A549 (cell line): ENCODE data around the gene TEX55. TPM values are rescaled to one million over a fixed set of nuclear protein-coding genes. Genes with fewer than 3 reads are reported as not detected.

ENCODE experiments used
- ATAC-seq, 2 experiments: fragments of 200-7000 bp in 1 of 2; fragments of >200 bp in 1 of 2; cut with Nextera tagmentation in 1 of 2; cut with Tn5 transposase in 1 of 2; 3 replicates each; pipeline versions ENCODE4 v1.8.0 to v1.9.1; 2018 to 2020; ENCODE audit warnings: mild to moderate bottlenecking in 1 of 2, moderate library complexity in 1 of 2
- CTCF ChIA-PET: fragments of 300-600 bp; sonication (Branson Sonifier 250); formaldehyde crosslinking; extraction: SDS; loops from one replicate; lab custom pipeline; 2021; ENCODE audit warnings: antibody characterized with exemption, inconsistent platforms; lab: Yijun Ruan, JAX
- POLR2A ChIA-PET: fragments of 350-600 bp; formaldehyde crosslinking; extraction: SDS; loops from one replicate; lab custom pipeline; 2021; ENCODE audit warnings: antibody characterized with exemption, inconsistent platforms; lab: Yijun Ruan, JAX
- DNase-seq, 2 experiments: peaks; one replicate each; pipeline versions ENCODE4 v3.0.0 to v3.0.0-alpha.2; 2011 to 2016; ENCODE audit warnings: low read depth in 1 of 2, low spot score in 1 of 2
- FAIRE-seq: peaks from 2 replicates; lab custom pipeline; 2011; peaks lifted over from hg19 to GRCh38; lab: Jason Lieb, UNC
- H3K27ac ChIP-seq, 2 experiments: fragments of >200 bp; sonication (Bioruptor Twin); formaldehyde crosslinking; 3 replicates each; pipeline ENCODE4 v1.5.1; 2016 to 2017
- H3K4me1 ChIP-seq: fragments of >200 bp; sonication (Bioruptor Twin); formaldehyde crosslinking; 3 replicates; pipeline ENCODE4 v1.6.1; 2016
- H3K4me2 ChIP-seq: fragments of >200 bp; sonication (Bioruptor Twin); formaldehyde crosslinking; 3 replicates; pipeline ENCODE4 v1.6.1; 2016
- H3K4me3 ChIP-seq: fragments of >200 bp; sonication (Bioruptor Twin); formaldehyde crosslinking; 3 replicates; pipeline ENCODE4 v1.5.1; 2016
- H3K9me3 ChIP-seq: fragments of >200 bp; sonication (Bioruptor Twin); formaldehyde crosslinking; 3 replicates; pipeline ENCODE4 v1.6.1; 2016
- ATOH8 ChIP-seq: fragments of 250-450 bp; sonication (Bioruptor Pico); IDR thresholded peaks from 2 replicates; pipeline ENCODE4 v1.5.0; 2020; ENCODE audit warnings: low read depth, mild to moderate bottlenecking, moderate library complexity
- BHLHE40 ChIP-seq: IDR thresholded peaks from 2 replicates; pipeline ENCODE4 v1.6.1; 2012; ENCODE audit warnings: low read depth, low read length, inconsistent platforms
- CBX2 ChIP-seq: fragments of 200-600 bp; sonication (generic); IDR thresholded peaks from 2 replicates; pipeline ENCODE4 v1.6.1; 2016; ENCODE audit warnings: low read depth, mild to moderate bottlenecking, borderline replicate concordance
- CEBPB ChIP-seq, 2 experiments: fragments of >200 bp in 1 of 2; sonication (Bioruptor Twin) in 1 of 2; formaldehyde crosslinking in 1 of 2; IDR thresholded peaks; 2 replicates each; pipeline ENCODE4 v1.6.1; 2012 to 2016
- CHD4 ChIP-seq: fragments of 200-600 bp; sonication (generic); IDR thresholded peaks from 2 replicates; pipeline ENCODE4 v1.6.1; 2016; ENCODE audit warnings: antibody characterized with exemption, mild to moderate bottlenecking, borderline replicate concordance
- CTCF ChIP-seq: fragments of >200 bp; sonication (Bioruptor Twin); formaldehyde crosslinking; IDR thresholded peaks from 3 replicates; pipeline ENCODE4 v1.5.1; 2016
- EHMT2 ChIP-seq: fragments of 200-600 bp; sonication (generic); IDR thresholded peaks from 2 replicates; pipeline ENCODE4 v1.6.1; 2016; ENCODE audit warnings: antibody characterized with exemption, low read depth, mild to moderate bottlenecking, moderate library complexity
- ELK1 ChIP-seq: fragments of 150-350 bp; IDR thresholded peaks from 2 replicates; pipeline ENCODE4 v1.6.1; 2014; ENCODE audit warnings: low read depth, mild to moderate bottlenecking, low read length
- EP300 ChIP-seq, 2 experiments: fragments of >200 bp; sonication (Bioruptor Twin); formaldehyde crosslinking; IDR thresholded peaks; 2 replicates in 1 of 2; 3 replicates in 1 of 2; pipeline ENCODE4 v1.6.1; 2016 to 2017
- FOSL2 ChIP-seq, 2 experiments: fragments of 450-650 bp in 1 of 2; fragments of >200 bp in 1 of 2; sonication (Bioruptor Twin) in 1 of 2; formaldehyde crosslinking; IDR thresholded peaks; 2 replicates each; pipeline versions ENCODE4 v1.5.0 to v1.6.1; 2016 to 2020; ENCODE audit warnings: mild to moderate bottlenecking in 1 of 2, moderate library complexity in 1 of 2
- GATA3 ChIP-seq: IDR thresholded peaks from 2 replicates; pipeline ENCODE4 v1.6.1; 2012; ENCODE audit warnings: borderline replicate concordance
- HEYL ChIP-seq: fragments of 250-450 bp; sonication (Bioruptor Pico); IDR thresholded peaks from 2 replicates; pipeline ENCODE4 v1.8.0; 2021; ENCODE audit warnings: mild to moderate bottlenecking, moderate library complexity
- HOXA7 ChIP-seq: fragments of 250-450 bp; sonication (Bioruptor Pico); IDR thresholded peaks from 2 replicates; pipeline ENCODE4 v1.5.0; 2020; ENCODE audit warnings: mild to moderate bottlenecking, moderate library complexity
- HOXB13 ChIP-seq: fragments of 250-450 bp; sonication (Bioruptor Pico); IDR thresholded peaks from 2 replicates; pipeline ENCODE4 v1.5.0; 2020; ENCODE audit warnings: low read depth, mild to moderate bottlenecking, moderate library complexity
- JUN ChIP-seq, 2 experiments: fragments of >200 bp; sonication (Bioruptor Twin); formaldehyde crosslinking; IDR thresholded peaks; 2 replicates in 1 of 2; 3 replicates in 1 of 2; pipeline ENCODE4 v1.6.1; 2016 to 2017
- JUNB ChIP-seq: fragments of >200 bp; sonication (Bioruptor Twin); formaldehyde crosslinking; IDR thresholded peaks from 2 replicates; pipeline ENCODE4 v1.6.1; 2016
- KDM1A ChIP-seq: fragments of 200-600 bp; sonication (generic); IDR thresholded peaks from 2 replicates; pipeline ENCODE4 v1.6.1; 2016; ENCODE audit warnings: low read depth, mild to moderate bottlenecking
- KDM5A ChIP-seq: fragments of 200-600 bp; sonication (generic); IDR thresholded peaks from 2 replicates; pipeline ENCODE4 v1.6.1; 2016; ENCODE audit warnings: antibody characterized with exemption, mild to moderate bottlenecking
- MAX ChIP-seq: IDR thresholded peaks from 2 replicates; pipeline ENCODE4 v1.6.1; 2012
- NFE2L2 ChIP-seq: fragments of 150-350 bp; conservative IDR thresholded peaks from 2 replicates; pipeline ENCODE4 v1.6.1; 2014; ENCODE audit warnings: low read length
- NPAS2 ChIP-seq: fragments of 250-450 bp; sonication (Bioruptor Pico); IDR thresholded peaks from 2 replicates; pipeline ENCODE4 v1.8.0; 2022; ENCODE audit warnings: mild to moderate bottlenecking, moderate library complexity, borderline replicate concordance
- NR3C1 ChIP-seq: fragments of >200 bp; sonication (Bioruptor Twin); formaldehyde crosslinking; IDR thresholded peaks from 3 replicates; pipeline ENCODE4 v1.6.1; 2017
- PHF8 ChIP-seq: fragments of 200-600 bp; sonication (generic); IDR thresholded peaks from 2 replicates; pipeline ENCODE4 v1.6.1; 2016; ENCODE audit warnings: low read depth, mild to moderate bottlenecking, antibody characterized with exemption, moderate library complexity, borderline replicate concordance
- POLR2A ChIP-seq: IDR thresholded peaks from 2 replicates; pipeline ENCODE4 v1.6.1; 2012; ENCODE audit warnings: mild to moderate bottlenecking, low read length
- POLR2AphosphoS2 ChIP-seq: conservative IDR thresholded peaks from 2 replicates; pipeline ENCODE4 v1.6.1; 2012; ENCODE audit warnings: low read length, improper control_type of control experiment, inconsistent platforms
- RAD21 ChIP-seq, 2 experiments: fragments of >200 bp in 1 of 2; sonication (Bioruptor Twin) in 1 of 2; formaldehyde crosslinking in 1 of 2; IDR thresholded peaks in 1 of 2; conservative IDR thresholded peaks in 1 of 2; 2 replicates in 1 of 2; 3 replicates in 1 of 2; pipeline ENCODE4 v1.6.1; 2012 to 2018; ENCODE audit warnings: inconsistent platforms in 1 of 2
- RARB ChIP-seq: fragments of 250-450 bp; sonication (Bioruptor Pico); IDR thresholded peaks from 2 replicates; pipeline ENCODE4 v1.8.0; 2021; ENCODE audit warnings: mild to moderate bottlenecking, moderate library complexity
- RCOR1 ChIP-seq: fragments of 150-350 bp; IDR thresholded peaks from 2 replicates; pipeline ENCODE4 v1.6.1; 2014; ENCODE audit warnings: antibody characterized with exemption, low read length, low read depth
- REST ChIP-seq: fragments of 200-600 bp; sonication (generic); IDR thresholded peaks from 2 replicates; pipeline ENCODE4 v1.6.1; 2016; ENCODE audit warnings: antibody characterized with exemption, mild to moderate bottlenecking, moderate library complexity
- RFX5 ChIP-seq: fragments of 450-650 bp; IDR thresholded peaks from 2 replicates; pipeline ENCODE4 v1.7.1; 2014; ENCODE audit warnings: antibody characterized with exemption, mild to moderate bottlenecking, moderate library complexity
- RNF2 ChIP-seq: fragments of 200-600 bp; sonication (generic); IDR thresholded peaks from 2 replicates; pipeline ENCODE4 v1.6.1; 2016; ENCODE audit warnings: low read depth, mild to moderate bottlenecking, antibody characterized with exemption, moderate library complexity, borderline replicate concordance
- ZFP36 ChIP-seq: fragments of 450-650 bp; IDR thresholded peaks from 2 replicates; pipeline ENCODE4 v1.6.1; 2014; ENCODE audit warnings: borderline replicate concordance; ENCODE audit not compliant: partially characterized antibody
- ZNF302 ChIP-seq: fragments of 250-450 bp; sonication (Bioruptor Pico); IDR thresholded peaks from 2 replicates; pipeline ENCODE4 v1.9.0; 2021; ENCODE audit warnings: inconsistent platforms, mild to moderate bottlenecking, moderate library complexity
- WGBS: methylation state at CpG from one replicate; pipeline ENCODE4 v1.1.6; 2017; ENCODE audit errors: missing lambda C conversion rate; 5-methylcytosine and 5-hydroxymethylcytosine counted together
- polyA plus RNA-seq, 4 experiments: library from polyadenylated mRNA; depleted of rRNA in 3 of 4; stranded (reverse); fragments of >200 nt; fragmentation: RNase III in 1 of 4; extraction: RNeasy Plus Mini Kit Qiagen cat#74134 plus additional on column Dnase treatment in 1 of 4; gene quantifications; 2 replicates in 3 of 4; 3 replicates in 1 of 4; pipeline ENCODE4 v1.2.3, GENCODE V29; 2011 to 2017

The TEX55 gene
- polyA plus RNA-seq, 2 of the 4 experiments (the other 2 are of a cell fraction) = 0.08 TPM; not detected in 1

GRCh38 chr3:119184796-119185570 is 39.0 kb downstream of the TEX55 start:
- peak; percentile 62 to 96 for DNase-seq
- no peak for TF ChIP-seq KDM5A
- TF ChIP-seq ZFP36 = no peak
- no peak for TF ChIP-seq CHD4
- no peak for TF ChIP-seq KDM1A
- TF ChIP-seq EHMT2 = no peak
- no peak for TF ChIP-seq CBX2
- TF ChIP-seq RCOR1 = no peak
- peak; percentile 82 for TF ChIP-seq MAX
- TF ChIP-seq PHF8 = no peak
- TF ChIP-seq EP300 (IDR thresholded peaks at IDR 0.05) = peak; percentile 86 to 91; a peak in 4 of 5 replicates
- TF ChIP-seq REST = no peak
- TF ChIP-seq BHLHE40 = no peak
- TF ChIP-seq RNF2 = no peak
- TF ChIP-seq CEBPB (IDR thresholded peaks at IDR 0.05) = peak; percentile 58 to 91
- no peak for TF ChIP-seq RFX5
- no peak for TF ChIP-seq ZNF302 (CRISPR knock-in tag)
- TF ChIP-seq RARB = peak; percentile 75; the same call in 1 of the 2 replicates
- TF ChIP-seq NR3C1 = no peak
- TF ChIP-seq FOSL2 (IDR thresholded peaks at IDR 0.05) = peak; percentile 90
- TF ChIP-seq FOSL2 (CRISPR knock-in tag; IDR thresholded peaks at IDR 0.05) = peak; percentile 99
- TF ChIP-seq JUN (IDR thresholded peaks at IDR 0.05) = peak; percentile 93 to 96
- no peak for TF ChIP-seq POLR2AphosphoS2
- TF ChIP-seq RAD21 (conservative IDR thresholded peaks at IDR 0.05 in 1 of 2, IDR thresholded peaks at IDR 0.05 in 1 of 2) = peak; percentile 40 to 54
- no peak for TF ChIP-seq ELK1
- TF ChIP-seq CTCF = no peak
- TF ChIP-seq JUNB = peak; percentile 95
- no peak for TF ChIP-seq HEYL (CRISPR knock-in tag)
- peak; percentile 98 for TF ChIP-seq GATA3
- TF ChIP-seq NPAS2 = no peak
- 0 out of 2 replicates have a peak, but pooled peaks have one; percentile 19 for TF ChIP-seq HOXB13 (CRISPR knock-in tag)
- TF ChIP-seq NFE2L2 = no peak
- no peak for TF ChIP-seq HOXA7 (CRISPR knock-in tag)
- no peak for TF ChIP-seq POLR2A
- TF ChIP-seq ATOH8 (CRISPR knock-in tag) = no peak

More at GRCh38 chr3:119184796-119185570, 39.0 kb downstream of the TEX55 start:
- WGBS = 2% methylated on average over 7 of the region's 7 CpGs
- Histone ChIP-seq H3K4me1 (peaks cover 89% of the 10 kb centered on the region), H3K4me3 (no peak overlapping the region), H3K4me2 (peak overlapping the region; percentile 63), H3K9me3 (no peaks in the 10 kb centered on the region), H3K27ac (peak overlapping the region; percentile 92 to 93)
- FAIRE-seq (peak; percentile 98), ATAC-seq (peak; percentile 75 to 79)
- POLR2A ChIA-PET = interaction anchor here (0.6 to 1.3 kb wide), 2 partner anchors 55 to 56 kb away, joined by 3 to 6 read pairs; partner anchors contain the start of gene B4GALT4
- CTCF ChIA-PET = interaction anchor here (0.8 to 2.0 kb wide), 7 partner anchors 9 to 56 kb away, joined by 3 to 8 read pairs (median 3); partner anchors contain the start of gene B4GALT4
